K562 (cell line): ENCODE results near the gene SLC41A3.

Source experiments
- CTBP1 ChIP-seq: fragments of 450-650 bp; IDR thresholded peaks from 2 replicates; pipeline ENCODE4 v1.6.1; 2016; ENCODE audit warnings: borderline replicate concordance
- CTCF ChIP-seq, 3 experiments: IDR thresholded peaks in 2 of 3; conservative IDR thresholded peaks in 1 of 3; 2 replicates each; pipeline ENCODE4 v1.5.1; 2011 to 2012; ENCODE audit warnings: low read length in 3 of 3, mild to moderate bottlenecking in 3 of 3, control low read depth in 2 of 3, improper control_type of control experiment in 1 of 3, inconsistent platforms in 1 of 3, low read depth in 1 of 3, mixed read lengths in 1 of 3, moderate library complexity in 1 of 3; ENCODE audit not compliant: insufficient read depth in 2 of 3
- MLX ChIP-seq, 2 experiments: fragments of 450-650 bp in 1 of 2; sonication (generic) in 1 of 2; formaldehyde crosslinking; conservative IDR thresholded peaks; 2 replicates each; pipeline versions ENCODE4 v1.4.0 to v1.8.1; 2020 to 2022; ENCODE audit warnings: mild to moderate bottlenecking in 1 of 2, missing genetic modification reagents in 1 of 2
- POLR2AphosphoS5 ChIP-seq: IDR thresholded peaks from 2 replicates; pipeline ENCODE4 v1.6.1; 2011; ENCODE audit warnings: mild to moderate bottlenecking, low read depth, low read length, moderate library complexity; ENCODE audit not compliant: control insufficient read depth, insufficient read depth
- ZFP30 ChIP-seq: fragments of 250-450 bp; sonication (Bioruptor Pico); IDR thresholded peaks from 2 replicates; pipeline ENCODE4 v1.8.0; 2022; ENCODE audit warnings: moderate library complexity, mild to moderate bottlenecking, inconsistent platforms, borderline replicate concordance
- ZNF12 ChIP-seq: sonication (generic); formaldehyde crosslinking; IDR thresholded peaks from 2 replicates; pipeline ENCODE4 v1.4.0; 2020; ENCODE audit warnings: mild to moderate bottlenecking, missing genetic modification reagents
- ZNF696 ChIP-seq: fragments of 250-450 bp; sonication (Bioruptor Pico); conservative IDR thresholded peaks from 2 replicates; pipeline ENCODE4 v1.4.0; 2020; ENCODE audit warnings: mild to moderate bottlenecking, moderate library complexity
- ZNF717 ChIP-seq: fragments of 250-450 bp; sonication (Bioruptor Pico); IDR thresholded peaks from 2 replicates; pipeline ENCODE4 v1.5.0; 2021
- ZNF76 ChIP-seq: fragments of 250-450 bp; sonication (Bioruptor Pico); IDR thresholded peaks from 2 replicates; pipeline ENCODE4 v1.4.0; 2020; ENCODE audit warnings: mild to moderate bottlenecking, moderate library complexity, borderline replicate concordance

- TF ChIP-seq ZNF12 (CRISPR knock-in tag), result no peak
- TF ChIP-seq CTBP1, result no peak
- no peak for TF ChIP-seq CTCF (IDR thresholded peaks at IDR 0.05 in 2 of 3, conservative IDR thresholded peaks at IDR 0.05 in 1 of 3; ENCODE audit: insufficient read depth in 2 of 3, low read depth in 1 of 3, low read length in 3 of 3)
- TF ChIP-seq POLR2AphosphoS5, result no peak
- TF ChIP-seq MLX (CRISPR knock-in tag; conservative IDR thresholded peaks at IDR 0.05), result no peak
- TF ChIP-seq ZNF76, result no peak
- TF ChIP-seq ZNF696 (CRISPR knock-in tag), result no peak
- TF ChIP-seq ZFP30 (CRISPR knock-in tag), result no peak
- no peak for TF ChIP-seq ZNF717 (CRISPR knock-in tag)
Measured at GRCh38 chr3:126058666-126059065, 25.3 kb downstream of the SLC41A3 start.
